GM21528 (cell line): Measurements from ENCODE around the gene SYT8.

Source experiments
- ATAC-seq: cut with Tn5 transposase; IDR thresholded peaks from one replicate; pipeline ENCODE4 v1.9.1; 2021; ENCODE audit warnings: mild to moderate bottlenecking, moderate library complexity; ENCODE audit not compliant: unreplicated experiment, low FRiP score

Gene SYT8

DNA sequence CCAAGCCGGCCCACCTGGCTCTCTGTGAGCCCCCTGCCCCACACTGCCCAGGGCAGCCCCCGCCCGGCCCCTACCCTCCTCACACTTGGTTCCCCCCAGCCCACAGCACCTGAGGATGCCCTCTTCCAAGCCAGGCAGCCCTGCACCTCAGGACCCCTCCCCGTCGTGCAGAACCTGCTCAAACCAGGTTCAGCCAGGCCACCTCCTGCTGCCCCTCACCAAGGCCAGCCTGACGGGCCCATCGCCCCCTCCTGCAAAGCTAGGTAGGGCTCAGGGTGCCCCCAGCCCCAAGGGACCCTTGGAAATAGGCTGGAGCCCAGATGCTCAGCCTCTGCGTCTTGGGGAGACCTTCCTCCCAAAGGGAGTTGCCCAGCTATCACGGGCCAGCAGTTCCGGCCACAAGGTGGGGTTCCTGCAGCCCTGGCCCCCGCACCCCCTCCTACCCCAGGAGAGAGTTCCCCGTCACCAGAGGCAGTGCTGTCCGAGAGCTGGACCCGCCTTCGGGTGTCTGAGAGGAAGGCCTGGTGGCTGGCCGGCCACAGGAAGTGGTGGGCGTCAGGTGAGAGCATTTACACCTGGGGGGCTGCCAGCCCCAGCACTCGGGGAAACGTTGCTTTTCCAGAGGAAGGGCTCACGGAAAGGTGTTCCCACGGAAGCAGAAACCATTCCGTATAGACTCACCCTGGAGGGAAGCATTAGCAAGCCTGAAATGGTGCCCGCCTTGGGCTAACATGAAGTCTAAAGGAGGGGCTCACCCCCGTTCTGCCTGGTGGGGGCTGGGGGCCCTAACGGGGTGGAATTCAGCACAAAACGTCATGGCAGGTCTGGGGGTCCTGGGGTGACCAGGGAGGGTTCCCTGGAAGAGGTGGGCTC lies 3.2 kb upstream of the SYT8 start:
- no peak for ATAC-seq

- no peak for ATAC-seq
These were observed 2.4 kb upstream of the SYT8 start for GRCh38 chr11:1832211-1832919.

DNA sequence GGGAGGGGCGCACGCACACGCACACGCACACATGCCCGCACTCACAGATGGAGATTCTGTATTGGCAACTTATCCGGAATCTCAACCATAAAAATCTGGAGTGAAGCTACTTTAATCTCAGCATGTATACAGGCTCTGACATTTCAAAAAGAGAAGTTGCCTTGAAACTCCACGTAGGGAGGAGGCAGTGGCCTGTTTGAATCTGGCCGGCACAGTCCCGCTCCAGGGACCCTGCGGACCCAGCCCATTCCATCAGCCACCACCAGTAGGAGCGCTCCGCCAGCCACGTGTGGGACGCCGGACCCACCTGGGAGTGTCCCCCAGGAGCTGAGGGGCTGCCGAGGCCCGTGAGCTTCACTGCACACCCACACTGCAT lies 1.9 kb upstream of the SYT8 start:
- ATAC-seq: no peak

DNA sequence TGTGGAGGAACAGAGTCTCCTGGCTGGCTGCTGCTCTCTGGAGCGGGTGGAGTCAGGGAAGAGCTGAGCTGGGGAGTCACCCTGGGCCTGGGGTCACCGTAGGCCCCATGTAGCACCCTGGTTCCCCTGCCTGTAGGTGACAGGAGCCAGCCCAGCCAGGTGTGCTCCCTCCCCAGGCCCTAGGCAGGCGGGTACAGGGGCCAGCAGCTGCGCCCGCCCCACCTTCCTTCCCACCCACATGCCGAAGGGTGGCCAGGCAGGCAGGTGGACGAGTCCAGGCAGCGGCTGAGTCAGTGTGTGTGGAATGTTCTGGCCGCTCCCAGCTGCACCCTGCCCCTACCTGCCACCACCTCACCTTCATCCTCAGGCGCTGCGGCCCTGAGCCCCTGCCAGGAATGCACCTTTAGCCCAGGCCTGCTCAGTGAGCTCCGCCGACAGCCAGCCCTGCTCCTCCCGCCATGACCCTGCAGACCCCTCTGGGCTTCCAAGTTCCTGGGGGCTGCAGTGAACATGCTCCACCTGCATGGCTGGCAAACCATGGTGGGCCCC lies 654 bp upstream of the SYT8 start:
- ATAC-seq: no peak

- ATAC-seq: no peak
These were observed 851 bp downstream of the SYT8 start for GRCh38 chr11:1835671-1836010.

- no peak for ATAC-seq
These were observed 1.5 kb downstream of the SYT8 start for GRCh38 chr11:1836011-1836945.

- ATAC-seq: peak; percentile 56
These were observed 2.6 kb downstream of the SYT8 start for GRCh38 chr11:1837171-1838076.

- no peak for ATAC-seq
These were observed 3.3 kb downstream of the SYT8 start for GRCh38 chr11:1838077-1838425.

GRCh38 chr11:1838426-1839144 lies 3.8 kb downstream of the SYT8 start, which contains the start of gene TNNI2:
Gene TNNI2 (plus strand): TSS chr11:1838981. CDS start chr11:1839697, 716 bp downstream.
- no peak for ATAC-seq

DNA sequence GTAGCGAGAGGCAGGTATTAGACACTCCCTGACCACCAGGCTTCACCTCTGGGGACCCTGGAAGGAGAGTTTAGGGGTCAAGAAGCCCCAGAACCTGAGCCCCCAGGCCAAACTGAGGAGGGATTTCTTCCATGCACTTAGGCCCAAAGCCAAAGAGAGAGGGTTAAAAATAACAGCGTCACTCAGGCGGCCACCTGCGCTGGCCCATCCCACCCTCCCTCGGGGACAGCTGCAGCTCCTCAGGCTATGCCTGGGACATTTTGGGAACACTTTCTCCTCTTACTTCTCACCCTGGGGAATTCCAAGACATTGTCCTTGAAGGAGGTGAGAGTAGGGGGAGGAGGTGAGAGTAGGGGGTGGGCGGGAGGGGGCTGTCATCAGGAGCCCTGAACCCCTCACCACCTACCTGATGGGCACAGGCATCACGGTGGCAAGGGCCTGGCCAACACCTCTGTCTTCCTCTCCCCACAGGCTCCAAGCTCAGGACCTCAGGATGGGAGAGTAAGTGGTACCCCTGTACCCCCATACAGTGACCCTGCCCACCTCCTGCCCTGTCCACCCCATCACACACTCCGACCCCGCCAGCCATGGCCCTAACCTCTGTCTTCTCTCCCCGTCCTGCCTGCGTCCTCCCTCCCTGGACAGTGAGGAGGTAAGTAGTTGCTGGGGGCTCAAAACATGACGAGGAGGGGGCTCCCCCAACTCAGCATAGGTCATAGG lies 4.6 kb downstream of the SYT8 start:
- no peak for ATAC-seq

DNA sequence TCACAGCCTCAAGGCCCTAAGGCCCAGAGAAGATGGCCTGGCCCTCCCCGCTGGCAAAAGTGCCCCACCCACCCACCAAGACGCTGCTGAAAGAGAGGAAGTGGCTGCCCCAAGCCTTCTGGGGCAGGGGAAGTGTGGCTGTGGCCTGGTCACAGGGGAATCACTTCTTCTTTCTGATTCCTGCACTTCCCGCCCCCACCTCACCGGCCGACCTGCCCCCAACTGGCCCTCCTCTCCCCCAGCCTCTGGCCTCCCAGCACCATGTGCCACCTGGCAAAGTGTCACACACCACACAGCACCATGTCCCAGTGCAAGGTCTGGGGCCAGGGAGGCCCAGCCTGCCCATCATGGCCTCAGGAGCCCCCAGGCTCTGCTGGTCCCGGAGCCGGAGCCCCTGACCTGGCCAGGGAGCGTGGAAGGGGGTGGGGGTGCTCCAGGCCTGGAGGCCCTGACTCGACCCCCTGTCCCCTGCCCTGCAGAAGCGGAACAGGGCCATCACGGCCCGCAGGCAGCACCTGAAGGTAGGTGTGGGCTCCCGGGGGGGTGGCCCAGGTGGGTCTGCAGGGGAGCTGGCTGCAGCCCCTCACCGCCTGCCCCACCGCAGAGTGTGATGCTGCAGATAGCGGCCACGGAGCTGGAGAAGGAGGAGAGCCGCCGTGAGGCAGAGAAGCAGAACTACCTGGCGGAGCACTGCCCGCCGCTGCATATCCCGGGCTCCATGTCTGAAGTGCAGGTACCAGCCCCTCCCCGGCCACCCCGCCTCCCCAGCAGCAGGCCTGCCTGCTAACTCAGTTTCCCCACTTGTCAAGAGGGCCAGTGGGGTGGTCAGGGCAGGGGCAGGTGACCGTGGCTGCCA lies 5.4 kb downstream of the SYT8 start:
- ATAC-seq: no peak

DNA sequence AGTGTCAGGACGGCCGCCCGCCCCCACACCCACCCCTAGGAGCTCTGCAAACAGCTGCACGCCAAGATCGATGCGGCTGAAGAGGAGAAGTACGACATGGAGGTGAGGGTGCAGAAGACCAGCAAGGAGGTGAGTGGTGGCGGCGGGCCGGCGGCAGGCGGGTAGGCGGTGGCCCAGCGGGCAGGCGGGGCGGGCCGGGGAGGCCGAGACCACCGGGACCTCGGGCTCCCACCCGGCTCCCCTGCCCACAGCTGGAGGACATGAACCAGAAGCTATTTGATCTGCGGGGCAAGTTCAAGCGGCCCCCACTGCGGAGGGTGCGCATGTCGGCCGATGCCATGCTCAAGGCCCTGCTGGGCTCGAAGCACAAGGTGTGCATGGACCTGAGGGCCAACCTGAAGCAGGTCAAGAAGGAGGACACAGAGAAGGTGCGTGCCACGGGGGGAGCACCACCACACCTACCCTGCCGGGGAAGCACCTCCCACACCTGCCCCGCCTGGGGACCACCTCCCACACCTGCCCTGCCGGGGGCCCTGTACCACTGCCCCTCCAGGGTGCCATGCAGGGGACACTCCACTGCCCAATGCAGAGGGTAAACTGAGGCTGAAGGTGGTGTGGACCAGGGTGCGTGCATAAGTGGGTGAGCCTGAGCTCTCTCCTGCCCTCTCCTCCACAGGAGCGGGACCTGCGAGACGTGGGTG lies 6.1 kb downstream of the SYT8 start:
- no peak for ATAC-seq

DNA sequence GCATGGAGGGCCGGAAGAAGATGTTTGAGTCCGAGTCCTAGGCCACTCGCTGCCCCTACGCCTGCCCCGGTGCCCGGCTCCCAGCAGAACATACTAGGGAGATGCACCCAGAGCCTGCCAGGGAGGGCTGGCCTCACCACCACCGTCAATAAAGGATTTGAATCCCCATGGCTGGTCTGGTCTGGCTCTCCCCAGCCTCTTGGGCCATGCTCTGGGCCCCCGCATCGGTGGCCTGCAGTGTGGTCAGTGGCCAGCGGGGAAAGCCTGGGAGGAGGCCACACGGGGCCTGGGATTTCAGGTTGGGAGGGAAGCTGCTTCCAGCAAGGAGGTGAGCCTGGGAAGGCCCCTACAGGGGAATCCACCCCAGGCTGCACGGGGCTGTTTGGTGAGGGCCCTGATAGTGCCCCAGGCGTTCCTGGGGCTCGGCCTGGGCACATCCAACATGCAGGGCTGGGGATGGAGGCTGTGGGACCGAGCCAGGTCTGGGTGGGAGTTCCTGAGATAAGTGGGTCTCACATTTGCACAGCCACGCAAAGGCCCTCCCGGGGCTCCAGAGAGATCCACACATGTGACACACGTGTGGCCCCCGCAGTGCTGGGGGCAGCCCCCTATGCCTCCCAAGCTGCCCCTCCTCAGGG lies 6.8 kb downstream of the SYT8 start:
- ATAC-seq: no peak

- no peak for ATAC-seq
These were observed 7.6 kb downstream of the SYT8 start for GRCh38 chr11:1842149-1843097.

DNA sequence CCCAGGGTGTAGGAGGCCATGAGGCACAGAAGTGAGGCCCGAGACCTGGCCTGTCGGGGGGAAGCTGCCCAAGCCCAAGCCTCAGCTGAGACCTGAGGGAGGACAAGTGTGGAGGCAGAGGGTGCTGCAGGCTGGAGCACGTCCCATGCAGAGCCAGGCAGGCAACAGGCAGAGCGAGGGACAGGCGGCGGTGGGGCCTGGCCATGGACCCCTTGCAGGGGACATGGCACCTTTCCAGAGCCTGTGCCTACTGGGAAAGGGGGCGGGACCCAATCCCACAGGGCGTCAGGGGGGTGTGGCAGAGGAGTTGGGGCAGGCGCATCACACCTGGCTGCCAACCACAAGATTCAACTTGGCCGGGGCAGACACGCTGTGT lies 8.3 kb downstream of the SYT8 start:
- no peak for ATAC-seq
